Measurements from ENCODE around the gene ZNF618. TPM values are rescaled to one million over a fixed set of nuclear protein-coding genes. Genes with fewer than 3 reads are reported as not detected.

Gene ZNF618
- total RNA-seq, 1 experiment from 2014 or later = 4.2 TPM

- Histone ChIP-seq H3K4me1 (ENCODE audit: insufficient read depth, low read length) (no peaks in the 10 kb centered on the region), H3K4me3 (ENCODE audit: low read length) (no peak overlapping the region), H3F3A (ENCODE audit: low read length, unreplicated experiment) (no peaks in the 10 kb centered on the region), H3K9ac (ENCODE audit: low read length) (no peak overlapping the region), H3K27ac (ENCODE audit: low read length) (no peak overlapping the region), H3K4me2 (ENCODE audit: low read length) (no peak overlapping the region), H3K79me2 (ENCODE audit: low read length) (no peaks in the 10 kb centered on the region), H2AFZ (ENCODE audit: low read length) (no peak overlapping the region), H3K9me2 (replicated peaks; ENCODE audit: low read length) (no peaks in the 10 kb centered on the region), H3K36me3 (ENCODE audit: low read depth, low read length) (no peaks in the 10 kb centered on the region), H3K27me3 (ENCODE audit: low read length) (no peaks in the 10 kb centered on the region), H3K9me3 (ENCODE audit: low read length) (no peaks in the 10 kb centered on the region), H4K20me1 (ENCODE audit: low read length) (no peaks in the 10 kb centered on the region)
- no peak for DNase-seq
- TF ChIP-seq EZH2 (IDR thresholded peaks at IDR 0.05; ENCODE audit: low read length, unreplicated experiment) (no peak), CTCF (conservative IDR thresholded peaks at IDR 0.05; ENCODE audit: low read depth, low read length) (no peak), EZH2phosphoT487 (IDR thresholded peaks at IDR 0.05; ENCODE audit: borderline replicate concordance, low read length) (no peak)
- ChIA-PET CTCF (no interaction called here), POLR2A (ENCODE audit: unreplicated experiment) (no interaction called here)
- ATAC-seq = no peak
- no TSS peak for BruUV-seq (replicated peaks)
- intact Hi-C loops (cut with micrococcal nuclease) = no loop called here
Observed at GRCh38 chr9:114002271-114002985, 126.3 kb downstream of the ZNF618 start.

GRCh38 chr9:114002986-114003350 lies 126.9 kb downstream of the ZNF618 start:
- POLR2A ChIA-PET (ENCODE audit: unreplicated experiment) = no interaction called here
- Histone ChIP-seq H3K9me2 (replicated peaks; ENCODE audit: low read length) (no peaks in the 10 kb centered on the region), H3K36me3 (ENCODE audit: low read depth, low read length) (no peaks in the 10 kb centered on the region), H3K27me3 (ENCODE audit: low read length) (no peaks in the 10 kb centered on the region), H3K79me2 (ENCODE audit: low read length) (no peaks in the 10 kb centered on the region), H3K4me2 (ENCODE audit: low read length) (no peak overlapping the region), H3K9ac (ENCODE audit: low read length) (no peak overlapping the region), H3K4me1 (ENCODE audit: insufficient read depth, low read length) (no peaks in the 10 kb centered on the region), H2AFZ (ENCODE audit: low read length) (no peak overlapping the region), H4K20me1 (ENCODE audit: low read length) (no peaks in the 10 kb centered on the region), H3K9me3 (ENCODE audit: low read length) (no peaks in the 10 kb centered on the region), H3K27ac (ENCODE audit: low read length) (no peak overlapping the region), H3K4me3 (ENCODE audit: low read length) (no peak overlapping the region), H3F3A (ENCODE audit: low read length, unreplicated experiment) (no peaks in the 10 kb centered on the region)
- DNase-seq (no peak), ATAC-seq (no peak)
- intact Hi-C loops (cut with micrococcal nuclease) = no loop called here
- BruUV-seq (replicated peaks) = no TSS peak
- CTCF ChIA-PET = no interaction called here
- TF ChIP-seq EZH2phosphoT487 (IDR thresholded peaks at IDR 0.05; ENCODE audit: borderline replicate concordance, low read length) (no peak), EZH2 (IDR thresholded peaks at IDR 0.05; ENCODE audit: low read length, unreplicated experiment) (no peak), CTCF (conservative IDR thresholded peaks at IDR 0.05; ENCODE audit: low read depth, low read length) (no peak)

- Histone ChIP-seq H3F3A (ENCODE audit: low read length, unreplicated experiment) (no peaks in the 10 kb centered on the region), H3K36me3 (ENCODE audit: low read depth, low read length) (no peaks in the 10 kb centered on the region), H2AFZ (ENCODE audit: low read length) (no peak overlapping the region), H3K4me1 (ENCODE audit: insufficient read depth, low read length) (no peaks in the 10 kb centered on the region), H3K27ac (ENCODE audit: low read length) (no peak overlapping the region), H3K27me3 (ENCODE audit: low read length) (no peaks in the 10 kb centered on the region), H3K4me2 (ENCODE audit: low read length) (no peak overlapping the region), H3K9me2 (replicated peaks; ENCODE audit: low read length) (no peaks in the 10 kb centered on the region), H3K9me3 (ENCODE audit: low read length) (no peaks in the 10 kb centered on the region), H3K4me3 (ENCODE audit: low read length) (no peak overlapping the region), H4K20me1 (ENCODE audit: low read length) (no peaks in the 10 kb centered on the region), H3K9ac (ENCODE audit: low read length) (no peak overlapping the region), H3K79me2 (ENCODE audit: low read length) (no peaks in the 10 kb centered on the region)
- TF ChIP-seq CTCF (conservative IDR thresholded peaks at IDR 0.05; ENCODE audit: low read depth, low read length) (no peak), EZH2phosphoT487 (IDR thresholded peaks at IDR 0.05; ENCODE audit: borderline replicate concordance, low read length) (no peak)
- intact Hi-C loops (cut with micrococcal nuclease) = no loop called here
- DNase-seq (no peak), ATAC-seq (no peak)
- BruUV-seq (replicated peaks) = no TSS peak
- POLR2A ChIA-PET (ENCODE audit: unreplicated experiment) = no interaction called here
- CTCF ChIA-PET = no interaction called here
Observed at GRCh38 chr9:114003351-114003750, 127.2 kb downstream of the ZNF618 start.

All from PC-3 (cell line).